BE2C (cell line): Measurements from ENCODE around the gene ASTN1.

Source experiments
- DNase-seq: peaks from one replicate; pipeline ENCODE4 v3.0.0-alpha.2; 2020
- H3K27me3 ChIP-seq: fragments of 250-450 bp; sonication (Bioruptor Pico); 2 replicates; pipeline ENCODE4 v1.5.1; 2020; ENCODE audit warnings: mild to moderate bottlenecking
- H3K36me3 ChIP-seq: fragments of 250-450 bp; sonication (Bioruptor Pico); 2 replicates; pipeline ENCODE4 v1.5.1; 2020; ENCODE audit warnings: mild to moderate bottlenecking
- H3K4me1 ChIP-seq: fragments of 250-450 bp; sonication (Bioruptor Pico); 2 replicates; pipeline ENCODE4 v1.5.1; 2020
- H3K4me3 ChIP-seq: 2 replicates; pipeline ENCODE4 v1.5.1; 2011; ENCODE audit warnings: low read depth, low read length
- H3K9me3 ChIP-seq: fragments of 250-450 bp; sonication (Bioruptor Pico); 2 replicates; pipeline ENCODE4 v1.5.1; 2020
- CTCF ChIP-seq: IDR thresholded peaks from 2 replicates; pipeline ENCODE4 v1.5.1; 2012; ENCODE audit warnings: mild to moderate bottlenecking, low read depth, low read length

Gene ASTN1

GRCh38 chr1:177200290-177200689 is 35.8 kb upstream of the ASTN1 start:
- H3K27me3 ChIP-seq: no peaks in the 10 kb centered on the region
- no peaks in the 10 kb centered on the region for H3K9me3 ChIP-seq
- no peak overlapping the region for H3K4me3 ChIP-seq
- H3K36me3 ChIP-seq: no peaks in the 10 kb centered on the region
- no peak for DNase-seq
- no peaks in the 10 kb centered on the region; the same call in 1 of the 2 replicates for H3K4me1 ChIP-seq
- no peak for TF ChIP-seq CTCF

- no peak for TF ChIP-seq CTCF
- H3K4me3 ChIP-seq: no peak overlapping the region
- no peaks in the 10 kb centered on the region for H3K27me3 ChIP-seq
- H3K9me3 ChIP-seq: no peaks in the 10 kb centered on the region
- no peaks in the 10 kb centered on the region for H3K36me3 ChIP-seq
- no peaks in the 10 kb centered on the region; the same call in 1 of the 2 replicates for H3K4me1 ChIP-seq
- DNase-seq: no peak
These were observed 33.7 kb upstream of the ASTN1 start for GRCh38 chr1:177198243-177198642.

- no peak for DNase-seq
These were observed 25.9 kb upstream of the ASTN1 start for GRCh38 chr1:177190308-177190970.

GRCh38 chr1:177186639-177187038 is 22.1 kb upstream of the ASTN1 start:
- DNase-seq: no peak
- no peaks in the 10 kb centered on the region for H3K9me3 ChIP-seq
- no peak overlapping the region for H3K4me3 ChIP-seq
- no peaks in the 10 kb centered on the region for H3K27me3 ChIP-seq
- no peaks in the 10 kb centered on the region for H3K36me3 ChIP-seq
- TF ChIP-seq CTCF: no peak
- H3K4me1 ChIP-seq: no peaks in the 10 kb centered on the region

More at GRCh38 chr1:177190308-177190970, 25.9 kb upstream of the ASTN1 start:
- TF ChIP-seq CTCF: no peak
- H3K36me3 ChIP-seq: no peaks in the 10 kb centered on the region
- no peaks in the 10 kb centered on the region for H3K4me1 ChIP-seq
- no peaks in the 10 kb centered on the region for H3K9me3 ChIP-seq
- no peak overlapping the region for H3K4me3 ChIP-seq
- no peaks in the 10 kb centered on the region for H3K27me3 ChIP-seq

- no peaks in the 10 kb centered on the region for H3K27me3 ChIP-seq
- H3K4me3 ChIP-seq: no peak overlapping the region
- H3K36me3 ChIP-seq: no peaks in the 10 kb centered on the region
- peak; percentile 15 for DNase-seq
- H3K4me1 ChIP-seq: no peaks in the 10 kb centered on the region
- no peaks in the 10 kb centered on the region for H3K9me3 ChIP-seq
- peak; percentile 37; the same call in 1 of the 2 replicates for TF ChIP-seq CTCF
These were observed 20.7 kb upstream of the ASTN1 start for GRCh38 chr1:177185209-177185608.

GRCh38 chr1:177183836-177184235 is 19.3 kb upstream of the ASTN1 start:
- Histone ChIP-seq H3K9me3 (no peaks in the 10 kb centered on the region), H3K27me3 (no peaks in the 10 kb centered on the region), H3K4me1 (no peaks in the 10 kb centered on the region), H3K4me3 (no peak overlapping the region), H3K36me3 (no peaks in the 10 kb centered on the region)
- no peak for DNase-seq
- no peak for TF ChIP-seq CTCF
